Measurements from ENCODE around the gene SMAP1.

Gene SMAP1

DNA sequence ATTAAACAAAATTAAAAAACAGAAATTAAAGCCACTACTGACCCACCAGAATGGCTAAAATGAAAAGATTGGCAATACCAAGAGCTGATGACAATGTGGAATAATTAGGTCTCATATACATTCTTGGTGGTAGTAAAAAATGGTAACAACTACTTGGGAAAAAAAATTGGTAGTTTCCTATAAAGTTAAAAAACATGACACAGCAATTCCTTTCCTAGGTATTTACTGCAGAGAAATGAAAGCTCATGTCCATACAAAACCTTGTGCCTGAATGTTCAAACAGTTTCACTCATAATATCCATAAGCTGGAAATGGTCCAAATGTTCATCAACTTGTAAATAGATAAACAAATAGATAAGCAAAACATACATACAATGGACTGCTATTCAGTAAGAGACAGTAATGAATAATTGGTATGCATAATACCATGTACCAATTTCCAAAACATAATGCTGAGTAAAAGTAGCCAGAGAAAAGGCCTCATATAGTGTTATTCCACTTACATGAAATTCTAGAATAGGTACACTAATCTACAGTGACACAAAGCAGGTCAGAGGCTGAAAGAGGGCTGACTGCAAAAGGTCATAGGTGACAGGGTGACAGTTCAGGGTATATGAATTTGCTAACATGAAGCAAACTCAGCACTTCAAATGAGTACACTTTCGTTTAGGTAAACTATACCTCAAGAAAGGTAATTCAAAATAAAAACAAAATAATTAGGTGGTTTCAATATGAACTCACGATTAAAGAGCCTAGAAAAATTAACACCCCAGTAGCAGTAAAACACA lies 236.2 kb downstream of the SMAP1 start:
- DNase-seq (ENCODE audit: extremely low read depth, insufficient read length): no peak
- TF ChIP-seq, protein P1, sequence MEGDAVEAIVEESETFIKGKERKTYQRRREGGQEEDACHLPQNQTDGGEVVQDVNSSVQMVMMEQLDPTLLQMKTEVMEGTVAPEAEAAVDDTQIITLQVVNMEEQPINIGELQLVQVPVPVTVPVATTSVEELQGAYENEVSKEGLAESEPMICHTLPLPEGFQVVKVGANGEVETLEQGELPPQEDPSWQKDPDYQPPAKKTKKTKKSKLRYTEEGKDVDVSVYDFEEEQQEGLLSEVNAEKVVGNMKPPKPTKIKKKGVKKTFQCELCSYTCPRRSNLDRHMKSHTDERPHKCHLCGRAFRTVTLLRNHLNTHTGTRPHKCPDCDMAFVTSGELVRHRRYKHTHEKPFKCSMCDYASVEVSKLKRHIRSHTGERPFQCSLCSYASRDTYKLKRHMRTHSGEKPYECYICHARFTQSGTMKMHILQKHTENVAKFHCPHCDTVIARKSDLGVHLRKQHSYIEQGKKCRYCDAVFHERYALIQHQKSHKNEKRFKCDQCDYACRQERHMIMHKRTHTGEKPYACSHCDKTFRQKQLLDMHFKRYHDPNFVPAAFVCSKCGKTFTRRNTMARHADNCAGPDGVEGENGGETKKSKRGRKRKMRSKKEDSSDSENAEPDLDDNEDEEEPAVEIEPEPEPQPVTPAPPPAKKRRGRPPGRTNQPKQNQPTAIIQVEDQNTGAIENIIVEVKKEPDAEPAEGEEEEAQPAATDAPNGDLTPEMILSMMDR (IDR thresholded peaks at IDR 0.05; ENCODE audit: insufficient read depth, low read length, poor library complexity, severe bottlenecking): no peak
- no peaks in the 10 kb centered on the region for H3K36me3 ChIP-seq (ENCODE audit: control insufficient read depth, insufficient read depth, low read length)
- no peak overlapping the region for H3K4me3 ChIP-seq (replicated peaks; ENCODE audit: low read depth, low read length)
- H3K27me3 ChIP-seq (replicated peaks; ENCODE audit: control insufficient read depth, insufficient read depth, low read length): no peaks in the 10 kb centered on the region; the same call in 1 of the 2 replicates

DNA sequence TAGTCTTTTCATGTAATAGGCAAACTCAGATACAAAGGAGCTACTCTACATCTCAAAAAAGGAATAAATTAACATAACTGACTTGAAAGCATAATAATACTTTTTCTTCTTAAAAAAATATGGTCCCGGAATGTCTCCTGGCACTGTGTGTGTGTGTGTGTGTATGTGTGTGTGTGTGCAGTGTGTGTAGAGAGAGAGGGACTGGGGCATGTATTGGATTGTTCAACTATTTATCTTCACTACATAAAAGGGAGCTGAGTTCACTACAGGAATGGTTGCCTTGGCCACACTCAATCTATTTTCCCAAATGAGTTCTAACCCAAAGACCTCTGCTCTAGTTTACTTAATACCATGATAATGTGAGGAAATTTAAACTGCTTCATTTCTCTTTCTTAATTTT lies 238.1 kb downstream of the SMAP1 start:
- Histone ChIP-seq H3K36me3 (ENCODE audit: control insufficient read depth, insufficient read depth, low read length) (no peaks in the 10 kb centered on the region), H3K4me3 (replicated peaks; ENCODE audit: low read depth, low read length) (no peak overlapping the region), H3K27me3 (replicated peaks; ENCODE audit: control insufficient read depth, insufficient read depth, low read length) (no peaks in the 10 kb centered on the region; the same call in 1 of the 2 replicates)
- no peak for DNase-seq (ENCODE audit: extremely low read depth, insufficient read length)
- TF ChIP-seq, protein P1 (IDR thresholded peaks at IDR 0.05; ENCODE audit: insufficient read depth, low read length, poor library complexity, severe bottlenecking): no peak
